Measurements from ENCODE around the gene INKA2. TPM values are rescaled to one million over a fixed set of nuclear protein-coding genes. Genes with fewer than 3 reads are reported as not detected.

Gene INKA2
- total and polyA plus RNA-seq, 2 experiments from 2014 or later, result 3.7 to 8.4 TPM

- Mint-ChIP-seq H3K36me3 (ENCODE audit: low read depth) (no peaks in the 10 kb centered on the region), H3K4me1 (no peaks in the 10 kb centered on the region), H3K27me3 (ENCODE audit: insufficient read depth, low read depth, poor library complexity) (peaks cover 1% of the 10 kb centered on the region), H3K9me3 (no peaks in the 10 kb centered on the region), H3K27ac (no peak overlapping the region), H3K4me3 (no peak overlapping the region)
- Histone ChIP-seq H3K27me3 (ENCODE audit: insufficient read depth) (no peaks in the 10 kb centered on the region), H3K4me2 (no peak overlapping the region), H3K4me1 (ENCODE audit: insufficient read depth) (no peaks in the 10 kb centered on the region), H3K9me2 (ENCODE audit: insufficient read depth) (no peaks in the 10 kb centered on the region), H4K20me1 (replicated peaks; ENCODE audit: insufficient read depth) (peaks cover 5% of the 10 kb centered on the region; the same call in 1 of the 2 replicates), H2AFZ (no peak overlapping the region), H3F3A (replicated peaks; ENCODE audit: low read depth) (no peaks in the 10 kb centered on the region), H3K27ac (ENCODE audit: low read depth) (no peak overlapping the region), H3K4me3 (no peak overlapping the region), H3K36me3 (ENCODE audit: insufficient read depth) (0 out of 2 replicates have a peak, but pooled peaks cover 2% of the 10 kb centered on the region), H3K79me2 (replicated peaks; ENCODE audit: insufficient read depth) (peaks cover 4% of the 10 kb centered on the region; the same call in 1 of the 2 replicates)
- TF ChIP-seq STAT1 (IDR thresholded peaks at IDR 0.05; ENCODE audit: unreplicated experiment) (no peak), POLR2AphosphoS5 (IDR thresholded peaks at IDR 0.05; ENCODE audit: low read depth) (no peak), ZNF114 (CRISPR knock-in tag; IDR thresholded peaks at IDR 0.05) (no peak), EZH2 (IDR thresholded peaks at IDR 0.05; ENCODE audit: low read depth, unreplicated experiment) (no peak), CREB1 (CRISPR knock-in tag; IDR thresholded peaks at IDR 0.05; ENCODE audit: low read depth) (no peak), ZNF331 (CRISPR knock-in tag; IDR thresholded peaks at IDR 0.05; ENCODE audit: low read depth) (no peak), CTCF (conservative IDR thresholded peaks at IDR 0.05; ENCODE audit: low read depth in 2 of 2) (no peak), REST (IDR thresholded peaks at IDR 0.05; ENCODE audit: unreplicated experiment) (no peak), JUNB (IDR thresholded peaks at IDR 0.05; ENCODE audit: unreplicated experiment) (no peak), EZH2phosphoT487 (IDR thresholded peaks at IDR 0.05; ENCODE audit: unreplicated experiment) (no peak), NANOG (IDR thresholded peaks at IDR 0.05; ENCODE audit: borderline replicate concordance) (no peak), ZNF462 (CRISPR knock-in tag; IDR thresholded peaks at IDR 0.05) (no peak)
- TF ChIP-seq, protein P1, sequence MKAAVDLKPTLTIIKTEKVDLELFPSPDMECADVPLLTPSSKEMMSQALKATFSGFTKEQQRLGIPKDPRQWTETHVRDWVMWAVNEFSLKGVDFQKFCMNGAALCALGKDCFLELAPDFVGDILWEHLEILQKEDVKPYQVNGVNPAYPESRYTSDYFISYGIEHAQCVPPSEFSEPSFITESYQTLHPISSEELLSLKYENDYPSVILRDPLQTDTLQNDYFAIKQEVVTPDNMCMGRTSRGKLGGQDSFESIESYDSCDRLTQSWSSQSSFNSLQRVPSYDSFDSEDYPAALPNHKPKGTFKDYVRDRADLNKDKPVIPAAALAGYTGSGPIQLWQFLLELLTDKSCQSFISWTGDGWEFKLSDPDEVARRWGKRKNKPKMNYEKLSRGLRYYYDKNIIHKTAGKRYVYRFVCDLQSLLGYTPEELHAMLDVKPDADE (IDR thresholded peaks at IDR 0.05), result no peak
- DNase-seq (ENCODE audit: low spot score) (no peak), ATAC-seq (no peak)
Measured at GRCh38 chr1:111691886-111692285, 47.3 kb downstream of the INKA2 start.
